Glomerular endothelial cell (primary cell): ENCODE results near the gene MGMT. TPM values are rescaled to one million over a fixed set of nuclear protein-coding genes. Genes with fewer than 3 reads are reported as not detected.

Source experiments
- DNase-seq: peaks from one replicate; pipeline ENCODE4 v3.0.0-alpha.2; 2011; ENCODE audit warnings: low read depth, low spot score; ENCODE audit errors: extremely low read depth
- total RNA-seq: library from RNA; depleted of rRNA; stranded (reverse); fragments of >200 nt; gene quantifications from 2 replicates; pipeline ENCODE4 v1.2.3, GENCODE V29; 2015

Gene MGMT
- total RNA-seq, 1 donor from 2014 or later, result 26.5 TPM

DNA sequence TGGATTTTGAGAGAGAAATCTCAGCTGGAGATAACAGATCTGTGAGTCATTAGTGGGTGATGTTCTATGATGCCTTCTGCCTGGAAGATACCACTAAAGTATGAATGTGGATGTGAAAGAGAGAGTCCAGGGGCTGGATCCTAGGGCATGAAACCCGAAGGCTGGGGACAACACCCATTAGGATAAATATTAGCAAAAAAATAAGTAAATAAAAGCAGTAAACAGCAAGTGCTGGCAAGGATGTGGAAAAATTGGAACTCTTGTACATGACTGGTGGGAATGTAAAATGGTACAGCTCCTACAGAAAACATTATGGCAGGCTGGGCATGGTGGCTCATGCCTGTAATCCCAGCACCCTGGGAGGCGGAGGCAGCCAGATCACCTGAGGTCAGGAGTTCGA is 16.6 kb upstream of the MGMT start:
- DNase-seq, result no peak

DNA sequence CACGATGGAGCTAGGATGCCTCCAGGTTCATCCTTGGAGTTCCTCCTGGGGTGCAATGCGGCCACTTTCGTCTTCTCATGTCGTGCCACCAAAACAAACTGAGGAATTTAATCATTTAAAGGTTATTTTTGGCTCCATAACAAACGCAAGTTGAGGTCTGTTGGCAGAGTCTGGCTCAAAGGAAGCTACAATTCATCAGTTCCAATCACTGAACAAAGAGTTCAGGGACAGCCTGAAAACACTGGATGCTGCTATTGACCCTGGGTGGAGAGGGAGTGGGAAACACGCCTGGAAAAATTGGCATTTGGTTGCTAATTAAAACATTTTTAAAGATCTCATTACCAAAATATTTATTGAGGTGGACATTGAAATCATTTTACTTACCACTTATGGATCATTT is 11.4 kb upstream of the MGMT start:
- DNase-seq, result no peak

- DNase-seq, result no peak
Measured at GRCh38 chr10:129459762-129460539, 7.1 kb upstream of the MGMT start.

- DNase-seq, result no peak
Measured at GRCh38 chr10:129462257-129462795, 4.7 kb upstream of the MGMT start.

DNA sequence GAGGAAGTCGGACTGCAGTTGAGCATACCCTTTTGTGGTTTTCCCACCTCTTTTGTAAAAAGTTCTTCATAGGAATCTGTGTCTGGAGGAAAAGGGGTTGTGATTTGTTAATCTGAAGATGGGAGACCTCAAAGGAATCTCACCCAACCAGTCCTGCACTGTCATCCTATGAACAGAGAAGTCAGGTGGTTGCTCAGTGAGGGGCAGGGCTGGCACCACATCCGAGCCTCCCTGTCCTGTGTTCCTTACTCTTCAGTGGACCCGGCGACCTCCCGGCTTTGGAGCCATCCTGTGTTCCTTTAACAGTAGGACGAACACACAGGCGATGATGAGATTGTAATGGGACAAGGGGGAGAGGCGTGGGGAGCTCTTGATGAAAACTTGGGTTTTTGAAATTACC is 2.8 kb upstream of the MGMT start:
- no peak for DNase-seq

DNA sequence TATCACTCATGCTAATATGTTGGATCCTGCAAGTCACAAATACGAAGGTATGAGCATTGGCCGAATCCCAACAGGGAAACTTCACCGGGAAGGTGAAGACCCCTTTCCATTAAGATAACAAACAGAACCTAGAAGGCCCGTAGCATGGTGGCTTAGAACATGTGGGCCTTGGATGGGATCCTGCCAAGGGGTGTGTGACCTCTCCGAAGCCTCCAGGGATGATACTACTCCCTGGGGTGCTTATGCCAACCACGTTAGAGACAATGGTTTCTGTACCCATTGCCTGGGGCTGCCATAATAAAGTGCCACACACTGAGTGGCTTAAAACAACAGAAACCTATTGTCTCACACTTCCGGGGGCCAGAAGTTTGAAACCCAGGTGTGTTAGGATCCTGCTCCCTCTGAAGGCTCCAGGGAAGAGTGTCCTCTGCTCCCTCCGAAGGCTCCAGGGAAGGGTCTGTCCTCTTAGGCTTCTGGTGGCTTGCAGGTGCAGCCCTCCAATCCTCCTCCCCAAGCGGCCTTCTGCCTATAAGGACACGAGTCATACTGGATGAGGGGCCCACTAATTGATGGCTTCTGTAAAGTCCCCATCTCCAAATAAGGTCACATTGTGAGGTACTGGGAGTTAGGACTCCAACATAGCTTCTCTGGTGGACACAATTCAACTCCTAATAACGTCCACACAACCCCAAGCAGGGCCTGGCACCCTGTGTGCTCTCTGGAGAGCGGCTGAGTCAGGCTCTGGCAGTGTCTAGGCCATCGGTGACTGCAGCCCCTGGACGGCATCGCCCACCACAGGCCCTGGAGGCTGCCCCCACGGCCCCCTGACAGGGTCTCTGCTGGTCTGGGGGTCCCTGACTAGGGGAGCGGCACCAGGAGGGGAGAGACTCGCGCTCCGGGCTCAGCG is 992 bp upstream of the MGMT start:
- DNase-seq, result no peak

DNA sequence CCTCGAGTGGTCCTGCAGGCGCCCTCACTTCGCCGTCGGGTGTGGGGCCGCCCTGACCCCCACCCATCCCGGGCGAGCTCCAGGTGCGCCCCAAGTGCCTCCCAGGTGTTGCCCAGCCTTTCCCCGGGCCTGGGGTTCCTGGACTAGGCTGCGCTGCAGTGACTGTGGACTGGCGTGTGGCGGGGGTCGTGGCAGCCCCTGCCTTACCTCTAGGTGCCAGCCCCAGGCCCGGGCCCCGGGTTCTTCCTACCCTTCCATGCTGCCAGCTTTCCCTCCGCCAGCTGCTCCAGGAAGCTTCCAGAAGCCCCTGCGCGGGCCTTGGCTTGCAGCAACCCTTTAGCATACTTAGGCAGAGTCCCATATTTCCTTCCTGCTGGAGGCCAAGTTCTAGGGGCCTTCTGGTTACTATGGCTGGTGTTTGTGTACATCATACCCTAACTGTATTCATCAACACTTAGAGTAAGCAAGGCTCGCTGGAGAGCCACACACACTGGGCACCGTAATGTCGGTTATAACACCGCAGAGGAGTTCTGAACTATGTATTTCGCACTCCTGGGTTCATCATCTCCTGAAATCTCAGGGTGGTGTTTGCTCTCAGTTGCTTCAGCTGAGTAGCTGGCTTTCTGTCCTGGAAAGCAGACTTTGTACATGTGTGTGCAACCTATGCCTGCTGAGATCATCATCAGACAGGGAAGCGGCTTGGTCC is 471 bp downstream of the MGMT start:
- no peak for DNase-seq

GRCh38 chr10:129468187-129468586 is 1.1 kb downstream of the MGMT start:
- no peak for DNase-seq

- no peak for DNase-seq
Measured at GRCh38 chr10:129470103-129470851, 3.2 kb downstream of the MGMT start.

DNA sequence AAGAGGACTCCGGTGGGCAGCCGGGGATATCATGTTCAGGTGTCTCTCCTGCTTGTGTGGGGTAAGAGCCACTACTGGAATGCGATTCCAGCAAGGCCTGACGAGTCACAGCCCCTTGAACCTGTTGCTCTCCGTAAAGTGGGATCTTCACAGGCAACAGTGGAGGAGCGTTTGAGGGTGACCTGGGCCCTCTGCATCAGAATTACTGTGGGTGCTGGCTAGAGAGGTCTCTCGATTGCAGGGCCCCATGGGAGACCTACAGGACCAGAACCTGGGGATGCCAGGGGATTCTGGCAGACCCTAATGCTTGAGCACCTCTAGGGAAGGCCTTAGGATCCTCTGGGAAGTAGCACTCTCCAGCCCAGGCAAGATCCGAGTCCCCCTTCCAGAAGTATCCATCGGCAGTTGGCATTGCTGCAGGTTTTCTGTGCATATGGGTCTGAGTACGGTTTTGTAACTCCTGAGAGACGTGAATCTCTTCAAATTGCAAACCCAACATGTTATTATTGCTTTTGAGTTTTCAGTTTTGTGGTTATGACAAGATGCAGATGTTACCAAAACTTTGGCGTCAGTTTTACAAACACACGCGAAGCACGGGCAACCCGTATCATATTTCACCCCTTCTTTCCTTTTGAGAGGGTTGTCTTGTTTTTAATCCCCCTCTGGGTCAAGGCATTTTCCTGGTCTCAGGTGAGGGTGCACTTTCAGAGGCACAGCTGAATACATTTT is 4.6 kb downstream of the MGMT start:
- no peak for DNase-seq

- DNase-seq, result no peak
Measured at GRCh38 chr10:129472696-129473555, 5.9 kb downstream of the MGMT start.

DNA sequence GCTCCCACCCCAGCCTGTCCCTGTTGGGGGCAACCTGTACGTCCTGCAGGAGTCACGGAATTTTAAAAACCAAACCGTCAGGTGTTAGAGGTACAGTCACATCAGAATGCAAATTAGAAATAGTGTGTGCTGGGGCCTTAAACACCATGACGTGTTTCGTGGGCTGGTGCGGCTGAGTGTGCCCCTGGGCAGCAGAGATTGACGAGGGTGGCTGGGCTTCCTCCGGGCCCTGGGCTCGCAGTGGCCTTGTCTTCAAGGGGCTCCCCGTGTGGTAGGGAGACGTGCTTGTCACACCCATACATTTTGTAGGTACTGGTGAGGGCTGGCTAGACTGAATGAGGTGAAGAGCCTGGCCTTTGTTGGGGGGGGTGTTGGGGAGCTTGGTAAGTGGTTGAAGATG is 7.6 kb downstream of the MGMT start:
- no peak for DNase-seq

GRCh38 chr10:129476431-129476830 is 9.4 kb downstream of the MGMT start:
- no peak for DNase-seq

DNA sequence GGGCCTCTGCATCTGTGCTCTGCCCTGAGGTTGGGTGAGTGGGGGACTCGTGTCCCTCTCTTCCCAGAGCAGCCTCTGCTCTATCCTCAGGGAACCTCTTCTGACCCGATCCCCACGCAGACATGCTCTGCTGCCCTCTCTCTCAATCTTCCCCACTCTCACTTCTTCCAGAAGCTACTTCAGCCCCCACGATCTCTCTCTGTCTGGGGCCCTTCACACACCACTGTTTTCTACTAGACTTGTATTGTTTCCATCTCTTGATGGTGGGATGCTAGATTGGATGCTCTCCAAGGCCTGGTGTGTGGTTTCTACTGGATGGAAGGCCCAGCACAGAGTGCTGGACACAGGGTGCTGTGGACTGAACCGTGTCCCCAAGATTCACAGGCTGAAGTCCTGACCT is 10.0 kb downstream of the MGMT start:
- no peak for DNase-seq

DNA sequence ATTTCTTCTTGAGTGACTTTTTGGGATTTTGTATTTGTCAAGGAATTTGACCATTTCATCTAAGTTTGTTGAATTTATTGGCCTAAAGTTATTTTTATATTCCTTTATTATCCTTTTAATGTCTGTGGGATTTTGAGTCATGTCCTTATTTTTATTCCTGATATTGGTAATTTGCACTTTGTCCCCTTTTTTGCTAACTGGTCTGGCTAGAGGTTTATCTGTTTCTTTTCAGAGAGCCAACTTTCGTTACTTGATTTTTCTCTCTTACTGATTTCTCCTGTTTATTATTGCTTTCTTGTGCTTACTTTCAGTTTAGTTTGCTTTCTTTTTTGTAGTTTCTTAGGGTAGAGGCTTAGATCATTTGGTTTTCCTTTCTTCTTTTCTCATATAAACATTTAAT is 14.6 kb downstream of the MGMT start:
- DNase-seq, result no peak

DNA sequence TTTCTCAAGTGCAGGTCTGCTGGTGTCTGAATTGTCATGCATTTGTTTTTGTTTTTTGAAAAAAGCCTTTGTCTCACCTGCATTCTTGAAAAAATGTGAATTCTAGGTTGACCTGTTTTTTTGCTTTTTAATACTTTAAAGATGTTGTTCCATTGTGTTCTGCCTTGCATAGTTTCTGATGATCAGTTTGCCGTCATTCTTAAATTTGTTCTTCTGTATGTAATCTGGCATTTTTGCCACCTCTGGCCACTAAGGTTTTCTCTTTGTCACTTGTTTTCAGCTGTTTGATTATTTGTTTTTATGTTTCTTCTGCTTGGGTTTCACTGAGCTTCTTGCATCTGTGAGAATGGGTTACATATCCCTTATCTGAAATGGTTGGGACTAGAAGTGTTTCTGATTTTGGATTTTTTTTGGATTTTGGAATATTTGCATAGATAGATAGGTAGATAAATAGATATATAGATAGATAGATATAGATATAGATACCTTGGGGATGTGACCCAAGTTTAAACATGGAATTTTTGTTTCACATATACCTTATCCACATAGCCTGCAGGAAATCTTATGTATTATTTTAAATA is 16.5 kb downstream of the MGMT start:
- no peak for DNase-seq

DNA sequence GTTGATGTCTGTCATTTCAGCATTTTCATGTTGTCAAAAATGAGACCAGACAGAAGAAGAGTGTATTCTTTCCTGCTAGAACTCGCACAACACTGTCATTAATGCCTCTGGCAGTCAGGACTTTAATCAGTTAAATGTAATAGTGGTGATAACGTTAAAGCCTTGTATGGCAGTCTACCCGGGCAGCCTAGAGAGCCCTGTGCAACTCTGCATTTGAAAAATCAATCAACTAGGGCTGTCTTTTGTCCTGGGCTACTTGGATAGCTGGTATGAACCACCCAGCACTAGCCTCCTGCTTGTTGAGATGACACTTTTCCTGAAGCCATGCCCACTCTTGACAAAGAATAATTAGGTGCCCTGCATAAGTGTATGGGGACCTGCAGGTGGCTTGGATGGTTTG is 19.8 kb downstream of the MGMT start:
- no peak for DNase-seq

GRCh38 chr10:129491123-129491734 is 24.2 kb downstream of the MGMT start:
- DNase-seq, result no peak
